HUES64 (cell line): ENCODE measurements around the gene SAPCD2.

Source experiments
- H3K27ac ChIP-seq: 2 replicates; pipeline ENCODE4 v1.7.0; 2013; ENCODE audit warnings: low read depth, low read length, inconsistent platforms
- H3K27me3 ChIP-seq: 2 replicates; pipeline ENCODE4 v1.6.1; 2013; ENCODE audit warnings: mild to moderate bottlenecking, low read length; ENCODE audit not compliant: insufficient read depth
- H3K36me3 ChIP-seq: 2 replicates; pipeline ENCODE4 v1.6.1; 2013; ENCODE audit warnings: mild to moderate bottlenecking, low read length; ENCODE audit not compliant: insufficient read depth
- H3K4me1 ChIP-seq: 2 replicates; pipeline ENCODE4 v1.6.1; 2013; ENCODE audit warnings: mild to moderate bottlenecking, low read length, moderate library complexity; ENCODE audit not compliant: insufficient read depth
- H3K4me3 ChIP-seq: 2 replicates; pipeline ENCODE4 v1.5.1; 2013; ENCODE audit warnings: mild to moderate bottlenecking, low read length, moderate library complexity
- H3K9ac ChIP-seq: 2 replicates; pipeline ENCODE4 v1.6.1; 2013; ENCODE audit warnings: mild to moderate bottlenecking, low read depth, low read length
- H3K9me3 ChIP-seq: 2 replicates; pipeline ENCODE4 v1.6.1; 2013; ENCODE audit warnings: low read depth, low read length; ENCODE audit not compliant: insufficient read depth
- WGBS: fragments of 150-250, 120-280 bp; methylation state at CpG from one replicate; pipeline ENCODE4 v1.1.7; 2013; ENCODE audit warnings: missing lambda C conversion rate; 5-methylcytosine and 5-hydroxymethylcytosine counted together

SAPCD2 gene

GRCh38 chr9:137031904-137032640 is 38.3 kb downstream of the SAPCD2 start, which contains the start of gene FUT7:
FUT7 (minus strand) TSS chr9:137032088; CDS start chr9:137031991, 97 bp downstream.
- no peak within 1 kb of the TSS for H3K27ac ChIP-seq
- 82% methylated on average over 16 of the region's 16 CpGs for WGBS
- no peaks in the 10 kb centered on the region for H3K4me1 ChIP-seq
- H3K4me3 ChIP-seq = no peak within 1 kb of the TSS
- no peaks in the 10 kb centered on the region for H3K36me3 ChIP-seq
- peaks cover 17% of the 10 kb centered on the region for H3K27me3 ChIP-seq
- no peak within 1 kb of the TSS for H3K9ac ChIP-seq
- H3K9me3 ChIP-seq = no peaks in the 10 kb centered on the region

GRCh38 chr9:137030538-137031527 is 39.5 kb downstream of the SAPCD2 start:
- no peaks in the 10 kb centered on the region for H3K9me3 ChIP-seq
- no peak overlapping the region for H3K4me3 ChIP-seq
- H3K4me1 ChIP-seq = no peaks in the 10 kb centered on the region
- H3K36me3 ChIP-seq = no peaks in the 10 kb centered on the region
- WGBS = 94% methylated on average over 65 of the region's 65 CpGs
- no peak overlapping the region for H3K9ac ChIP-seq
- H3K27me3 ChIP-seq = peaks cover 22% of the 10 kb centered on the region
- H3K27ac ChIP-seq = no peak overlapping the region

- Histone ChIP-seq H3K27me3 (peaks cover 22% of the 10 kb centered on the region), H3K4me3 (no peak overlapping the region), H3K9ac (no peak overlapping the region), H3K36me3 (no peaks in the 10 kb centered on the region), H3K9me3 (no peaks in the 10 kb centered on the region), H3K4me1 (no peaks in the 10 kb centered on the region), H3K27ac (no peak overlapping the region)
- 89% methylated on average over 15 of the region's 15 CpGs for WGBS
Measured at GRCh38 chr9:137030006-137030405, 40.4 kb downstream of the SAPCD2 start.

GRCh38 chr9:137029058-137029936 is 41.1 kb downstream of the SAPCD2 start:
- no peaks in the 10 kb centered on the region for H3K4me1 ChIP-seq
- no peak overlapping the region for H3K27ac ChIP-seq
- no peaks in the 10 kb centered on the region for H3K36me3 ChIP-seq
- peaks cover 22% of the 10 kb centered on the region for H3K27me3 ChIP-seq
- peak overlapping the region; percentile 62; the same call in 1 of the 2 replicates for H3K4me3 ChIP-seq
- no peaks in the 10 kb centered on the region for H3K9me3 ChIP-seq
- 50% methylated on average over 19 of the region's 19 CpGs for WGBS
- no peak overlapping the region for H3K9ac ChIP-seq

- Histone ChIP-seq H3K4me1 (no peaks in the 10 kb centered on the region), H3K27ac (no peak overlapping the region), H3K36me3 (no peaks in the 10 kb centered on the region), H3K9me3 (no peaks in the 10 kb centered on the region), H3K9ac (peak overlapping the region; percentile 41; the same call in 1 of the 2 replicates), H3K27me3 (peaks cover 22% of the 10 kb centered on the region), H3K4me3 (peak overlapping the region; percentile 62)
- WGBS = 4% methylated on average over 98 of the region's 98 CpGs
Measured at GRCh38 chr9:137028263-137029057, 41.9 kb downstream of the SAPCD2 start.

GRCh38 chr9:137027369-137028262 is 42.7 kb downstream of the SAPCD2 start, which contains the start of gene ABCA2:
ABCA2 (minus strand) TSS chr9:137028237; CDS start chr9:137028140, 97 bp downstream.
- 5% methylated on average over 95 of the region's 95 CpGs for WGBS

GRCh38 chr9:137026828-137027227 is 43.5 kb downstream of the SAPCD2 start:
- WGBS = 90% methylated on average over 4 of the region's 4 CpGs
- Histone ChIP-seq H3K4me3 (no peak overlapping the region), H3K9ac (no peak overlapping the region)

More at GRCh38 chr9:137027369-137028262, 42.7 kb downstream of the SAPCD2 start, which contains the start of gene ABCA2:
- Histone ChIP-seq H3K4me3 (peak within 1 kb of the TSS; percentile 62), H3K9ac (peak within 1 kb of the TSS; percentile 41; the same call in 1 of the 2 replicates), H3K27me3 (peaks cover 22% of the 10 kb centered on the region), H3K36me3 (no peaks in the 10 kb centered on the region), H3K4me1 (no peaks in the 10 kb centered on the region), H3K9me3 (no peaks in the 10 kb centered on the region), H3K27ac (no peak within 1 kb of the TSS)

GRCh38 chr9:137026384-137026783 is 44.0 kb downstream of the SAPCD2 start:
- no peak overlapping the region for H3K27ac ChIP-seq
- no peaks in the 10 kb centered on the region for H3K36me3 ChIP-seq
- no peak overlapping the region for H3K4me3 ChIP-seq
- H3K4me1 ChIP-seq = no peaks in the 10 kb centered on the region
- H3K27me3 ChIP-seq = peaks cover 22% of the 10 kb centered on the region
- H3K9ac ChIP-seq = no peak overlapping the region
- H3K9me3 ChIP-seq = no peaks in the 10 kb centered on the region
- WGBS = 91% methylated on average over 2 of the region's 2 CpGs

More at GRCh38 chr9:137026828-137027227, 43.5 kb downstream of the SAPCD2 start:
- H3K27me3 ChIP-seq = peaks cover 22% of the 10 kb centered on the region
- no peaks in the 10 kb centered on the region for H3K9me3 ChIP-seq
- H3K27ac ChIP-seq = no peak overlapping the region
- H3K4me1 ChIP-seq = no peaks in the 10 kb centered on the region
- no peaks in the 10 kb centered on the region for H3K36me3 ChIP-seq

- no peaks in the 10 kb centered on the region for H3K9me3 ChIP-seq
- no peak overlapping the region for H3K27ac ChIP-seq
- H3K9ac ChIP-seq = no peak overlapping the region
- H3K27me3 ChIP-seq = peaks cover 22% of the 10 kb centered on the region
- WGBS = 87% methylated on average over 21 of the region's 21 CpGs
- no peaks in the 10 kb centered on the region for H3K4me1 ChIP-seq
- no peaks in the 10 kb centered on the region for H3K36me3 ChIP-seq
- H3K4me3 ChIP-seq = no peak overlapping the region
Measured at GRCh38 chr9:137025517-137025966, 44.8 kb downstream of the SAPCD2 start.
